GM12892 (cell line): ENCODE measurements around the gene PILRA.

Experiments used
- POLR2AphosphoS5 ChIP-seq: IDR thresholded peaks from 2 replicates; pipeline ENCODE4 v1.6.1; 2011; ENCODE audit warnings: low read depth, low read length, control low read depth
- TAF1 ChIP-seq: IDR thresholded peaks from 2 replicates; pipeline ENCODE4 v1.6.1; 2011; ENCODE audit warnings: low read depth, mild to moderate bottlenecking, control low read depth, low read length, borderline replicate concordance

DNA sequence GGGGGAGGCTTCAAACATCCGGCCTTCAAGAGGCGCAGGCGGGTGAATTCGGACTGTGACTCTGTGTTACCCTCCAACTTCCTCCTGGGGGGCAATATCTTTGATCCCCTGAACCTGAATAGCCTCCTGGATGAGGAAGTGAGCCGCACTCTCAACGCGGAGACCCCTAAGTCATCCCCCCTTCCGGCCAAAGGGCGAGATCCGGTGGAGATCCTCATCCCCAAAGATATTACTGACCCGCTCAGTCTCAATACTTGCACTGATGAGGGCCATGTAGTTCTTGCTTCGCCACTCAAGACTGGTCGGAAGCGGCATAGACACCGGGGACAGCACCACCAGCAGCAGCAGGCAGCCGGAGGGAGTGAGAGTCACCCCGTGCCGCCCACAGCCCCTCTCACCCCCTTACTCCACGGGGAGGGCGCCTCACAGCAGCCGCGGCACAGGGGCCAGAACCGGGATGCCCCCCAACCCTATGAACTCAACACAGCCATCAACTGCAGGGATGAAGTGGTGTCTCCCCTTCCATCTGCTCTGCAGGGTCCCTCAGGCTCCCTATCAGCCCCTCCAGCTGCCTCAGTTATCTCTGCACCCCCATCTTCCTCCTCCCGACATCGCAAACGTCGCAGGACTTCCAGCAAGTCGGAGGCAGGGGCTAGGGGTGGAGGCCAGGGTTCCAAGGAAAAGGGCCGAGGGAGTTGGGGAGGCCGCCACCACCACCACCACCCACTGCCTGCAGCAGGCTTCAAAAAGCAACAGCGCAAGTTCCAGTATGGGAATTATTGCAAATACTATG lies 57.4 kb downstream of the PILRA start:
- TF ChIP-seq TAF1 (no peak), POLR2AphosphoS5 (no peak)
